IPS-NIHi7 (cell line): ENCODE results near the gene ZXDC.

Experiments
- DNase-seq: peaks from one replicate; pipeline ENCODE4 v3.0.0; 2012; ENCODE audit warnings: mixed read lengths; ENCODE audit errors: extremely low spot score

Gene ZXDC

DNA sequence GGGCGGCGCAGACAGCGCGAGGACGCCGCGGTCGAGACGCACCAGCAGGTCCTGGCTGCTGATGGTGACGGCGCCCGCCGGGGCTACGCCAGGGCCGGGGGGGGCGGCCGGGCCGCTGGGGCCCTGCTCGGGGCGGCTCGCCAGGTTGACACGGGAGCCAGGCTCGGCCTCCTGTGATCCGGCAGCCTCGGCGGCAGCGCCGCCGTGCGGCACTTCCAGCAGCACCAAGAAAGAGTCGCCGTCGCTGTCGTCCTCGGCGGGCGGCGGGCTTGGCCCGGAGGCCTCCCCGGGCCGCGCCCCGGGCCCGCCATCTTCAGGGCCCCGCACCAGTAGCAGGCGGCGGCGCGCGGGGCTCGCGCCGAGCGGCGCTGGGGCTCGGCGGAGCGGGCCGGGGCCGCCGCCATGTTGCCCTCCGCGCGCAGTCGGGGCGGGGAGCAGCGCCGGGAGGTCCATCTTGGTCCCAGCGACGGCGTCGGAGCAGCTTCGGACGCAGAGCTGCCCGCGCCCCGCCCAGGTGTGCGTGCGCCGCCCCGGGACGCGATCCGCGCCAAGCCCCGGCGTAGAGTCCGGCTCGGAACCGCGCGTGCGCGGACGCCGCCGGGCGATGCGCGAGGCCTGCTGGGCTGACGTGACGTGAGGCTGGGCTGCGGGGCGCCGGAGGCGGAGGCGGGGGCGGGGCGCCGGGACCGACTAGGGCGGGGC lies at the start of gene ZXDC:
Gene ZXDC (minus strand): TSS at position 479 of the 702 bp plus-strand sequence. CDS start 26 bp downstream, at position 453.
- DNase-seq, result peak; percentile 100

GRCh38 chr3:126525091-126525852 lies 49.6 kb upstream of the ZXDC start:
- DNase-seq, result no peak

GRCh38 chr3:126524429-126524988 lies 48.8 kb upstream of the ZXDC start:
- DNase-seq, result peak; percentile 68

DNA sequence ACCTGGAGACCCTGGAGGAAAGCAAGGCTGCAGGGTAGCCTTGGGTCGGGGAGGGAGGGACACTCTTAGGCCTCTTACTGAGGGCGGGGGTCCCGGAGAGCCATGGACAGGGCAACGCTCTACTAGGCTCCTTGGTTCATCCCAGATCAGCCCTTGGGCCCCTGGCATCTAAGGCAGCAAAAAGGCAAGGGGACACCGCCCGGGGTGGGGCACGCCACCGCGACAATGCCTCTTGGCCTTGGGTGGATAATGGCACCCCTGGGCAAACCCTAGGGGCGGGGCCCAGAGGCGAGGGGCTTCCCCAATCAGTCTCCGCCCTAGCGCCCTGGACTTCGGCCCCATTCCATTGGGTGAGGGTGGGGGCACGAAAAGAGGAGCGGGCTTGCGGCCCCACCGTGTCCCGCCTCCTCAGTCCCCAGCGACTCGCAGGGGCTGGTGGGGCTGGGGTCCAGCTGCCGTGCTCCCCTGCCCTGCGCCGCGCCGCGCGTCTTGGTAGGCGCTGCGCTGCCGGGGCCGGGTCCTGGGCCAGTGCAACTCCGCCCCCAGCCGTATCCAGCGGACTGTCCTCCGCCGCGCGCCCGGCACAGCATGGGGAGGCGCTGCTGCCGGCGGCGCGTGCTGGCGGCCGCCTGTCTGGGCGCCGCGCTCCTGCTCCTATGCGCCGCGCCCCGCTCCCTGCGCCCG lies 48.2 kb upstream of the ZXDC start, which contains the start of gene CHST13:
Gene CHST13 (plus strand): TSS at position 411 of the 684 bp plus-strand sequence. CDS start 178 bp downstream, at position 589.
- DNase-seq, result peak; percentile 81

GRCh38 chr3:126522363-126522788 lies 46.7 kb upstream of the ZXDC start:
- DNase-seq, result peak; percentile 91

GRCh38 chr3:126521122-126521891 lies 45.6 kb upstream of the ZXDC start:
- no peak for DNase-seq

GRCh38 chr3:126519506-126520455 lies 44.1 kb upstream of the ZXDC start:
- DNase-seq, result no peak

DNA sequence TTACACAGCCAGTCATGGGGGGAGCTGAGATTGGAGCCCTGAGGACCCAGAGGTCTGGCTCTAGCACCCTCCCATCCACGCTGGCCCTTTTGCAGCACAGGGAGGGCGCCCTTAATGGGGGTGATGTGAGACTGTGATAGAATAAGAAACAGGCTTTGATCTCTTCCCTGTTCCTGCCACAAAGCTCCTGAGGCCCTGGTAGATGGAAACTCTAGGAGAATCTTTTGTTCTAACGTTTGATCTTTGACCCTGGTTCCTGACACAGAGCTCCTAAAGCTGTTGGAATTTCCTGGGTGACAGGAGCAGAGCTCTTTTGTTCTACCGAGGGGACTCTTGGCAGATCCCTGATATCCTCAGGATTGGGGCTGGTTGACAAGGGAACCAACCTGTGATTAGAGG lies 43.1 kb upstream of the ZXDC start:
- no peak for DNase-seq

- no peak for DNase-seq
Observed at GRCh38 chr3:126517986-126518778, 42.5 kb upstream of the ZXDC start.

GRCh38 chr3:126517291-126517951 lies 41.7 kb upstream of the ZXDC start, which contains the start of gene UROC1:
Gene UROC1, minus strand, starts transcription at chr3:126517773. Its CDS starts 54 bp downstream, at chr3:126517719.
- no peak for DNase-seq

GRCh38 chr3:126516936-126517290 lies 41.2 kb upstream of the ZXDC start:
- DNase-seq, result no peak

GRCh38 chr3:126516152-126516935 lies 40.7 kb upstream of the ZXDC start:
- no peak for DNase-seq

- DNase-seq, result no peak
Observed at GRCh38 chr3:126515066-126515706, 39.5 kb upstream of the ZXDC start.

DNA sequence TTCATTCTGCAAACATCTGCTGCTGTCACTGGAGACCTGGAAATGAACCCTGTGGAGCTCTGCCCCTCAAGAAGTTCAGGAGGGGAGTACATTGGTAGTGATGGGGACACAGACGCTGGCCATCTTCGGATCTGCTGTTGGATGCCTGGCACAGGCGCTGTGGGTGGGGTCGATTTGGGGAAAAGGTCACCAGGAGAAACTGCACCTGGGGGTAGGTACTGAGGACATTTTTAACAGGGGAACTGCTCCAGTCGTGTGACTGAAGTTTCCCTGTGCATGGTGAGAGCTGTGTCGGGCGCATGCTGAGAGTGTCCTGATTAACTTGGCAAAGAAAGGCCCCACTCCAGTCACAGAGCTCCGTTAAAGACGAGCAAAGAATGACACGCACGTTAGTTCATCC lies 38.5 kb upstream of the ZXDC start:
- DNase-seq, result no peak

- no peak for DNase-seq
Observed at GRCh38 chr3:126512916-126513650, 37.4 kb upstream of the ZXDC start.

DNA sequence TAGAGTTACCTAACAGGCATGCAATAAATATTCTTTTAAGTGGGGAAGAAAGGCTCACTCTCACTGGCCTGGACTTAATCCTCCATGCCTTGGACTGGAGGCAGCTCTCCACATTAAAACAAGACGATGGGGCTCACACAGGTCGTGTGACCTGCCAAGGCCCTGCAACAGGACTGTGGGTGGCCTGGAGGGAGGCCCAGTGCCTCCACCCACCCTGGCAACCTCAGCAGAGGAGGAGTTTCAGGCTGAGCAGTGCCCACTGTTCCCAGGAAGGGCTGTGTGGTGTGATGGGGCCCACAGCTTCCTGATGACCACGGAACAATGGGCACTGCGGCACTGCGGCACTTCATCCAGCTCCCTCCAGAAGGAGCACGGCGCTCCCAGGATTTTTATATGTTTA lies 36.3 kb upstream of the ZXDC start:
- DNase-seq, result no peak

- DNase-seq, result no peak
Observed at GRCh38 chr3:126511291-126511690, 35.6 kb upstream of the ZXDC start.
